Ovary (tissue), 3 donors: ENCODE results near the gene CDKL4.

ENCODE experiments used
- CTCF ChIP-seq, 3 donors: fragments of 450-650 bp in 2 of 3; fragments of 200-600 bp in 1 of 3; IDR thresholded peaks; one replicate each; pipeline versions ENCODE4 v1.5.1 to v1.8.0; 2016 to 2022; ENCODE audit warnings: antibody characterized with exemption in 3 of 3, mild to moderate bottlenecking in 1 of 3
- POLR2A ChIP-seq: fragments of 450-650 bp; IDR thresholded peaks from one replicate; pipeline ENCODE4 v1.6.1; 2017; ENCODE audit warnings: antibody characterized with exemption, mild to moderate bottlenecking, moderate library complexity
- donor health status: DM: no; HTN: no; CAD: no.

- TF ChIP-seq CTCF (IDR thresholded peaks at IDR 0.05) = no peak
- TF ChIP-seq POLR2A = no peak
These were observed at the start of gene CDKL4 for GRCh38 chr2:39243469-39244123.
